HCT116 (cell line): ENCODE measurements around the gene ARRDC4. TPM values are rescaled to one million over a fixed set of nuclear protein-coding genes. Genes with fewer than 3 reads are reported as not detected.

Experiments used
- ATAC-seq: fragments of 200-7000 bp; cut with Tn5 transposase; 2 replicates; pipeline ENCODE4 v1.9.1; 2020; ENCODE audit warnings: mild to moderate bottlenecking, moderate library complexity
- BruUV-seq: library from RNA; stranded (reverse); fragments of 400-500 nt; replicated peaks from 2 replicates; lab custom pipeline; 2021; lab: Mats Ljungman, UMichigan
- CTCF ChIA-PET: fragments of 300-600 bp; sonication (Branson Sonifier 250); formaldehyde crosslinking; loops from one replicate; lab custom pipeline; 2021; ENCODE audit warnings: antibody characterized with exemption; lab: Charles Lee
- POLR2A ChIA-PET: fragments of 300-600, 350-600 bp; sonication (Branson Sonifier 250); formaldehyde crosslinking; loops from one replicate; lab custom pipeline; 2021; ENCODE audit warnings: antibody characterized with exemption; lab: Charles Lee
- RAD21 ChIA-PET, 2 experiments: fragments of 300-600 bp; sonication (Branson Sonifier 250); formaldehyde crosslinking; loops; one replicate each; lab custom pipeline; 2023; ENCODE audit warnings: low total read pairs in 2 of 2; ENCODE audit not compliant: uncharacterized antibody in 2 of 2, unreplicated experiment in 2 of 2, low non-redundant PET in 1 of 2; lab: Charles Lee
- DNase-seq: peaks from one replicate; pipeline ENCODE4 v3.0.0-alpha.2; 2010; ENCODE audit warnings: low read depth, low spot score
- H2AFZ ChIP-seq: fragments of 200-600 bp; shearing (Covaris generic), sonication (generic); 2 replicates; pipeline ENCODE4 v1.6.1; 2017; ENCODE audit warnings: low read depth, mixed run types, mixed read lengths, antibody characterized with exemption, low read length; ENCODE audit not compliant: poor library complexity, severe bottlenecking
- H3K27ac ChIP-seq: 2 replicates; pipeline ENCODE4 v1.5.1; 2012; ENCODE audit warnings: low read depth, low read length
- H3K27me3 ChIP-seq: fragments of 200-600 bp; sonication (generic); 2 replicates; pipeline ENCODE4 v1.6.1; 2016; ENCODE audit warnings: mixed run types, low read length, mixed read lengths; ENCODE audit not compliant: insufficient read depth
- H3K36me3 ChIP-seq, 2 experiments: fragments of 200-500 bp in 1 of 2; fragments of 200-600 bp in 1 of 2; sonication (Bioruptor generic) in 1 of 2; sonication (generic) in 1 of 2; 2 replicates each; pipeline versions ENCODE4 v1.5.1 to v1.6.1; 2014 to 2016; ENCODE audit warnings: low read length in 2 of 2, inconsistent platforms in 1 of 2, mixed read lengths in 1 of 2, mixed run types in 1 of 2; ENCODE audit not compliant: insufficient read depth in 2 of 2, control insufficient read depth in 1 of 2
- H3K4me1 ChIP-seq, 2 experiments: fragments of 200-600 bp in 1 of 2; sonication (generic) in 1 of 2; 2 replicates each; pipeline versions ENCODE4 v1.5.1 to v1.6.1; 2012 to 2017; ENCODE audit warnings: low read length in 2 of 2, inconsistent platforms in 1 of 2, mild to moderate bottlenecking in 1 of 2, mixed read lengths in 1 of 2, mixed run types in 1 of 2, moderate library complexity in 1 of 2; ENCODE audit not compliant: insufficient read depth in 2 of 2, control insufficient read depth in 1 of 2
- H3K4me2 ChIP-seq: fragments of 200-600 bp; sonication (generic); 2 replicates; pipeline ENCODE4 v1.6.1; 2017; ENCODE audit warnings: mixed run types, low read length, mixed read lengths
- H3K4me3 ChIP-seq, 2 experiments: fragments of 200-600 bp in 1 of 2; sonication (generic) in 1 of 2; replicated peaks in 1 of 2; 2 replicates each; pipeline ENCODE4 v1.5.1; 2011 to 2016; ENCODE audit warnings: low read length in 2 of 2, control low read depth in 1 of 2, low read depth in 1 of 2, mild to moderate bottlenecking in 1 of 2, mixed read lengths in 1 of 2, mixed run types in 1 of 2
- H3K79me2 ChIP-seq: fragments of 200-600 bp; sonication (generic); 2 replicates; pipeline ENCODE4 v1.6.1; 2017; ENCODE audit warnings: mild to moderate bottlenecking, mixed run types, low read length, moderate library complexity, mixed read lengths; ENCODE audit not compliant: insufficient read depth
- H3K9ac ChIP-seq: fragments of 200-600 bp; sonication (generic); 2 replicates; pipeline ENCODE4 v1.6.1; 2016; ENCODE audit warnings: low read length, mixed read lengths
- H3K9me2 ChIP-seq: fragments of 200-600 bp; sonication (generic), shearing (Covaris generic); 2 replicates; pipeline ENCODE4 v1.6.1; 2017; ENCODE audit warnings: mixed run types, mild to moderate bottlenecking, moderate library complexity; ENCODE audit not compliant: insufficient read depth
- H3K9me3 ChIP-seq, 2 experiments: fragments of 200-500 bp in 1 of 2; fragments of 200-600 bp in 1 of 2; sonication (Bioruptor generic) in 1 of 2; sonication (generic) in 1 of 2; 2 replicates each; pipeline ENCODE4 v1.6.1; 2014 to 2017; ENCODE audit warnings: low read length in 2 of 2, mixed read lengths in 2 of 2, inconsistent platforms in 1 of 2, low read depth in 1 of 2, mild to moderate bottlenecking in 1 of 2, mixed run types in 1 of 2, moderate library complexity in 1 of 2; ENCODE audit not compliant: control insufficient read depth in 1 of 2, insufficient read depth in 1 of 2
- H4K20me1 ChIP-seq: fragments of 200-600 bp; sonication (generic), shearing (Covaris generic); 2 replicates; pipeline ENCODE4 v1.6.1; 2017; ENCODE audit warnings: mixed run types, mild to moderate bottlenecking, moderate library complexity; ENCODE audit not compliant: insufficient read depth
- CBX3 ChIP-seq: IDR thresholded peaks from 2 replicates; pipeline ENCODE4 v1.6.1; 2012; ENCODE audit warnings: low read depth
- CEBPB ChIP-seq: IDR thresholded peaks from 2 replicates; pipeline ENCODE4 v1.6.1; 2012; ENCODE audit warnings: low read depth
- EGR1 ChIP-seq: IDR thresholded peaks from 2 replicates; pipeline ENCODE4 v1.6.1; 2012; ENCODE audit warnings: low read depth
- FOSL1 ChIP-seq: IDR thresholded peaks from 2 replicates; pipeline ENCODE4 v1.6.1; 2012; ENCODE audit warnings: low read depth
- POLR2A ChIP-seq: IDR thresholded peaks from 2 replicates; pipeline ENCODE4 v1.7.0; 2011; ENCODE audit warnings: borderline replicate concordance; ENCODE audit not compliant: insufficient read depth, insufficient read length; ENCODE audit errors: extremely low read depth
- SRF ChIP-seq: IDR thresholded peaks from 2 replicates; pipeline ENCODE4 v1.6.1; 2012; ENCODE audit warnings: low read depth
- YY1 ChIP-seq: IDR thresholded peaks from 2 replicates; pipeline ENCODE4 v1.6.1; 2011; ENCODE audit warnings: low read length, low read depth, moderate library complexity, mild to moderate bottlenecking; ENCODE audit not compliant: insufficient replicate concordance; ENCODE audit errors: extremely low read depth
- ZFX ChIP-seq: fragments of 450-650 bp; IDR thresholded peaks from 2 replicates; pipeline ENCODE4 v1.6.1; 2017
- intact Hi-C: fragments of 100-400 bp; cut with micrococcal nuclease; formaldehyde crosslinking; loops from 2 replicates; pipeline ENCODE4 v1.10.0; 2022
- total RNA-seq: library from RNA; stranded (reverse); gene quantifications from one replicate; pipeline ENCODE4 v1.2.1, GENCODE V29; 2021; ENCODE audit not compliant: unreplicated experiment
- TF ChIP-seq, protein P1 (sequence below): IDR thresholded peaks from 2 replicates; pipeline ENCODE4 v1.6.1; 2012; ENCODE audit warnings: low read depth
- TF ChIP-seq, protein P2 (sequence below), 3 experiments: fragments of 200-600 bp in 1 of 3; sonication (generic) in 1 of 3; IDR thresholded peaks in 2 of 3; conservative IDR thresholded peaks in 1 of 3; 2 replicates each; pipeline ENCODE4 v1.5.1; 2012 to 2017; ENCODE audit warnings: low read depth in 2 of 3, low read length in 2 of 3, antibody characterized with exemption in 1 of 3, borderline replicate concordance in 1 of 3, control low read depth in 1 of 3, mild to moderate bottlenecking in 1 of 3, mixed read lengths in 1 of 3, mixed run types in 1 of 3, moderate library complexity in 1 of 3; ENCODE audit not compliant: insufficient read depth in 1 of 3

The ARRDC4 gene
- total RNA-seq, 1 experiment from 2014 or later = 19.6 TPM

- TF ChIP-seq, protein P1, sequence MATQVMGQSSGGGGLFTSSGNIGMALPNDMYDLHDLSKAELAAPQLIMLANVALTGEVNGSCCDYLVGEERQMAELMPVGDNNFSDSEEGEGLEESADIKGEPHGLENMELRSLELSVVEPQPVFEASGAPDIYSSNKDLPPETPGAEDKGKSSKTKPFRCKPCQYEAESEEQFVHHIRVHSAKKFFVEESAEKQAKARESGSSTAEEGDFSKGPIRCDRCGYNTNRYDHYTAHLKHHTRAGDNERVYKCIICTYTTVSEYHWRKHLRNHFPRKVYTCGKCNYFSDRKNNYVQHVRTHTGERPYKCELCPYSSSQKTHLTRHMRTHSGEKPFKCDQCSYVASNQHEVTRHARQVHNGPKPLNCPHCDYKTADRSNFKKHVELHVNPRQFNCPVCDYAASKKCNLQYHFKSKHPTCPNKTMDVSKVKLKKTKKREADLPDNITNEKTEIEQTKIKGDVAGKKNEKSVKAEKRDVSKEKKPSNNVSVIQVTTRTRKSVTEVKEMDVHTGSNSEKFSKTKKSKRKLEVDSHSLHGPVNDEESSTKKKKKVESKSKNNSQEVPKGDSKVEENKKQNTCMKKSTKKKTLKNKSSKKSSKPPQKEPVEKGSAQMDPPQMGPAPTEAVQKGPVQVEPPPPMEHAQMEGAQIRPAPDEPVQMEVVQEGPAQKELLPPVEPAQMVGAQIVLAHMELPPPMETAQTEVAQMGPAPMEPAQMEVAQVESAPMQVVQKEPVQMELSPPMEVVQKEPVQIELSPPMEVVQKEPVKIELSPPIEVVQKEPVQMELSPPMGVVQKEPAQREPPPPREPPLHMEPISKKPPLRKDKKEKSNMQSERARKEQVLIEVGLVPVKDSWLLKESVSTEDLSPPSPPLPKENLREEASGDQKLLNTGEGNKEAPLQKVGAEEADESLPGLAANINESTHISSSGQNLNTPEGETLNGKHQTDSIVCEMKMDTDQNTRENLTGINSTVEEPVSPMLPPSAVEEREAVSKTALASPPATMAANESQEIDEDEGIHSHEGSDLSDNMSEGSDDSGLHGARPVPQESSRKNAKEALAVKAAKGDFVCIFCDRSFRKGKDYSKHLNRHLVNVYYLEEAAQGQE = no peak
- TF ChIP-seq SRF (no peak), CEBPB (no peak), CBX3 (no peak), FOSL1 (no peak), POLR2A (no peak), YY1 (no peak), EGR1 (no peak)
These were observed 7.4 kb downstream of the ARRDC4 start (continued) for GRCh38 chr15:97967881-97968280.

- Histone ChIP-seq H3K79me2 (peaks cover 4% of the 10 kb centered on the region; the same call in 1 of the 2 replicates), H3K27ac (no peak overlapping the region), H2AFZ (no peak overlapping the region), H3K9me2 (no peaks in the 10 kb centered on the region), H4K20me1 (no peaks in the 10 kb centered on the region), H3K36me3 (peaks cover 23 to 24% of the 10 kb centered on the region in 2 experiments; a peak in 3 of 4 replicates), H3K9me3 (no peaks in the 10 kb centered on the region), H3K4me3 (no peak overlapping the region), H3K4me1 (no peaks in the 10 kb centered on the region), H3K9ac (no peak overlapping the region), H3K27me3 (no peaks in the 10 kb centered on the region), H3K4me2 (no peak overlapping the region)
- ChIA-PET CTCF (no interaction called here), POLR2A (no interaction called here), RAD21 (no interaction called here)
- TF ChIP-seq ZFX = no peak
- TF ChIP-seq, protein P2, sequence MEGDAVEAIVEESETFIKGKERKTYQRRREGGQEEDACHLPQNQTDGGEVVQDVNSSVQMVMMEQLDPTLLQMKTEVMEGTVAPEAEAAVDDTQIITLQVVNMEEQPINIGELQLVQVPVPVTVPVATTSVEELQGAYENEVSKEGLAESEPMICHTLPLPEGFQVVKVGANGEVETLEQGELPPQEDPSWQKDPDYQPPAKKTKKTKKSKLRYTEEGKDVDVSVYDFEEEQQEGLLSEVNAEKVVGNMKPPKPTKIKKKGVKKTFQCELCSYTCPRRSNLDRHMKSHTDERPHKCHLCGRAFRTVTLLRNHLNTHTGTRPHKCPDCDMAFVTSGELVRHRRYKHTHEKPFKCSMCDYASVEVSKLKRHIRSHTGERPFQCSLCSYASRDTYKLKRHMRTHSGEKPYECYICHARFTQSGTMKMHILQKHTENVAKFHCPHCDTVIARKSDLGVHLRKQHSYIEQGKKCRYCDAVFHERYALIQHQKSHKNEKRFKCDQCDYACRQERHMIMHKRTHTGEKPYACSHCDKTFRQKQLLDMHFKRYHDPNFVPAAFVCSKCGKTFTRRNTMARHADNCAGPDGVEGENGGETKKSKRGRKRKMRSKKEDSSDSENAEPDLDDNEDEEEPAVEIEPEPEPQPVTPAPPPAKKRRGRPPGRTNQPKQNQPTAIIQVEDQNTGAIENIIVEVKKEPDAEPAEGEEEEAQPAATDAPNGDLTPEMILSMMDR (IDR thresholded peaks at IDR 0.05 in 2 of 3, conservative IDR thresholded peaks at IDR 0.05 in 1 of 3; ENCODE audit: borderline replicate concordance in 1 of 3, insufficient read depth in 1 of 3, low read depth in 2 of 3, low read length in 2 of 3) = no peak
- intact Hi-C loops = no loop called here
- no TSS peak for BruUV-seq
- DNase-seq (no peak), ATAC-seq (no peak)
These were observed 7.9 kb downstream of the ARRDC4 start for GRCh38 chr15:97968380-97968779.
